Renal cortical epithelial cell (primary cell): ENCODE data around the gene OR5AC2. TPM values are rescaled to one million over a fixed set of nuclear protein-coding genes. Genes with fewer than 3 reads are reported as not detected.

Experiments used
- DNase-seq: peaks from one replicate; pipeline ENCODE4 v3.0.0-alpha.2; 2011; ENCODE audit warnings: low read depth
- total RNA-seq: library from RNA; depleted of rRNA; stranded (reverse); fragments of >200 nt; gene quantifications from 2 replicates; pipeline ENCODE4 v1.2.3, GENCODE V29; 2014

OR5AC2 gene, protein sequence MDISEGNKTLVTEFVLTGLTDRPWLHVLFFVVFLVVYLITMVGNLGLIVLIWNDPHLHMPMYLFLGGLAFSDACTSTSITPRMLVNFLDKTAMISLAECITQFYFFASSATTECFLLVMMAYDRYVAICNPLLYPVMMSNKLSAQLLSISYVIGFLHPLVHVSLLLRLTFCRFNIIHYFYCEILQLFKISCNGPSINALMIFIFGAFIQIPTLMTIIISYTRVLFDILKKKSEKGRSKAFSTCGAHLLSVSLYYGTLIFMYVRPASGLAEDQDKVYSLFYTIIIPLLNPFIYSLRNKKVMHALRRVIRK
- total RNA-seq, result not detected in 2 replicates

DNA sequence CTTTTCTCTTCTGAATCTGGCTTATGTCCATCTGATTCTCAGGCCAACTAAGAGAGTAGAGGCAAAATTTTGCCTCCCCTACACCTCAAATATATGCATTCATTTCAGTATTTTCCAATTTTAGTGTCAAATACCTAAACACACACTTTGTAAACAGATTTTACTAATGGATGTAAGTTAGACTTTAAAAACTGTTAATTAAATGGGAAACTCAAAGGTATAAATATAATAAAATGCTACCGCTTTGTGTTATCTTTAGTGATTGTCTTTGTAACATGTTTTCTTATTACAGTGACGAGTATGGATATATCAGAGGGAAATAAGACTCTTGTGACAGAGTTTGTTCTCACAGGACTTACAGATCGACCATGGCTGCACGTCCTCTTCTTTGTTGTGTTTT is at the start of gene OR5AC2:
Gene OR5AC2 (plus strand): TSS at position 301 of the 400 bp plus-strand sequence. CDS start 0 bp downstream, at position 301.
- no peak for DNase-seq

DNA sequence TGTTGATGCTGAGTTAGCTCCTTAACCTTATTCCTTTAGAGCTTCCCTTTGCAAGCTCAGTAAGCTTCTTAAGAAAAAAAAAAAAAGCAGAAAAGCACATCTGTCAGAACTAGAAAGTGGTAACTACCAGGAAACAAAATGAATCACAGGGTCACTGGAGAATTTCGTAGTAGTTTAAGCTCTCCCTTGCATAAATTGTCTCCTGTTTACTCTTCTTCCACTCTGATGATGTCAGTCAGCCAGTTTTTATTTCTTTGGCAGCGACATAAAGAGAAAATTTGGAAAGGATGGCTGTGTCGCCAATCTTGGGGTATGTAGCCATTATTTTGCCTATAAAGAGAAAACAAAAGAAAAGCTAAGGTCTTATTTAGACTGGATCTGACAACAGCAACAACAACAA is 48.7 kb upstream of the OR5AC2 start:
- peak; percentile 42 for DNase-seq

DNA sequence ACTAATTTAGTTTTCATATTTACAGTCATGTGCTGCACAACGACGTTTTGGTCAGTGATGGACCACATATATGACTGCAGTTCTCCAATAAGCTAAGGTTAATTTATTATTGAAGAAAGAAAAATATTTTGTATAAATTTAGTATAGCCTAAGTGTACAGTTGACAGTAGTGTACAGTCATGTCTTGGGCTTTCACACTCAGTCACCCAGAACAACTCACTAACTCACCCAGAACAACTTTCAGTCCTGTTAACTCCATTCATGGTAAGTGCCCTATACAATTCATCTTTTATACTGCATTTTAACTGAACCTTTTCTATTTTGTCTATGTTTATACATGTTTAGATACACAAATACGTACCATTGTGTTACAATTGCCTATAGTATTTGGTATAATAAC is 48.1 kb upstream of the OR5AC2 start:
- no peak for DNase-seq

DNA sequence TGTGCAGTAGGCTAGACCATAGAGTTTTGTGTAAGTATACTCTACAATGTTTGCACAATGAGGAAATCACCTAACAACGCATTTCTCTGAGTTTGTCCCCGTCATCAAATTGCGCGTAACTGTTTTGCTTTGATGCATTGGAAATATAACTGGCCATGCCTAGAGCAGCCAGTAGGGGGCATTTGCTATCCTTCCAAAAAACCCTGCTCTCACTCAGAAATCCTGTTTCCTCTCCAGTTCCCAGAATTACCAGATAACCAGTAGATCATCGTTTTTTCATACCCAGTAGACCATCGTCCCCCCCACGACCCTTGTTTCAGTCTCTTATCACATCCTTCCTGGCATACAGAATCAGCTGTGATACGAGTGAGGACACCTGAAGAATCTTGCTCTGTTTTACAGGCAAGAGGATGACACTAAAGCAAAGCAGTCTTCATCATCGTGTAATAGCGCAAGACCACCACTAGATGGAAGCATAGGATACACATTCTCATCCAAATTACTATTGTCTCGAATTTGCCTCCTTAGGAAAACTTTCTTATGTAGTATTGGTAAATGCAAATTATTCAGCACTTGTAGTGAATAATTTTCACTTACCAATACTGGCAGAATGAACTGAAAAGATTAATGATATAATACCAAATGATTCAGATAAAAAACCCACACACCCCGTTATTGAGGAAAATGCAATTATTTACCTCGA is 47.5 kb upstream of the OR5AC2 start:
- DNase-seq, result peak; percentile 85

DNA sequence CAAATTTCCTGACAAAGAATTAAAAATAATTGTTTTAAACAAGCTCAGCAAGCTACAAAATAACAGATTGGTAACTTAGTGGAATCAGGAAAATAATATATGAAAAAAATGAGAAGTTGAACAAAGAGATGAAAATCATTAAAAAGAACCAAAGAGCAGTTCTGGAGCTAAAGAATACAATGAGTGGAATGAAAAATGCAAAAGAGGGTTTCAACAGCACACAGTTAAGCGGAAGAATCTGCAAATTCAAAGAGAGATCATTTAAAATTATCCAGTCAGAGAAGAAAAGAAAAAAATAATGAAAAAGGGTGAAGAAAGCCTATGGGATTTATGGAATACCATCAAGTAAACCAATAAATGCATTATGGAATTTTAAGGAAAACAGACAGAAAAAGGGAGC is 45.6 kb upstream of the OR5AC2 start:
- DNase-seq, result no peak

DNA sequence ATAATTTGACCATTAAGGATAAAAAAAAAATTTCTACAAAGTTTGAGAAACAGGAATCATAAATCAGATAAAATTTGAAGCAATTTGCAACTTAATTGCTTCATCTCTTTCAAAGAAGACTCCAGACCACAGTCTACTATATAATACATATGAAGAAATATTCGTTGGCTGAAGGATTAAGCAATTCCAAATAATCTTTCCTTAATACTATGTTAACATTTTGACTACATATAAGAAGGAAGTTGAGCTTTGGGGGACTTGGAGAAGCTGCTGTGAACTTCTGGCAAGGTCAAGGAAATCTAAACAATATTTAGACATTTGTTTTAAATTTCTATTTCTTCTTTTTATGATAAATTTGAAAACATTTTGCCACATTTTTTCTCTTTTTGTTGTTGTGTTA is 38.4 kb upstream of the OR5AC2 start:
- no peak for DNase-seq

DNA sequence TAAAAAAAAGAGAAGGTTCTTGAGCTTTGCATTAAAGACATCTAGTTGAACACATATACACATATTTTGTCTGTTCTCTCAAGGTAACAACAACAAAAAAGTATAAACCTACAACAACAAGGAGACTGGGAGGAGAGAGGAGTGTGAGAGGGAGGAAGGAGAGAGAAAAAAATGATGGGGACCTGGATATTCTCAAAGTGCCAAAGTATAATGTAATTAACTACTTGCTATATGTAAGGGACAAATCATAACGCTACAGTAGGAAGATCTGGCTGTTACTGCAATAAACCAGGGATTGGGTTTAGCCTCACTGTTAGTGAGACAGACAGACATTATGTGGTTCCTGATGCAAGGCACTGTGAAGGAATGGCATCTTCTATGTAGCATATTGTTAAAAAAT is 37.7 kb upstream of the OR5AC2 start:
- no peak for DNase-seq

DNA sequence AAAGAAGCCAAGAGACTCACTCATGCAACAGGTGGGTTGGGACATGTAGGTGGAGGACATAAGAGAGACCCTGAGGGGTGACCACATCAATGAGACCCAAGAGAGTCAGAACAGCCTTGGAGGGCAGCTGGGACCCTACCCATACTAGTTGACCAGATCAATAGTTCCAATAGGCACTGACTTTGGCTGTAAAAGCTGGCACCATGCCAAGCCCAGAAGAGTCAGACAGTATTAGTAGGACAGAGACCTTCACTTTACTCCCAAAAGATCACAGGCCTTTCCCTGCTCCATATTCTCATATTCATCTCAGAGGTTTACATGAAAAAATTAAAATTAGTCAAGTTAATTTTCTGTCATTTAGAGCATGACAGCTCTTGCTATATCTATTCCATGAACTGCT is 30.9 kb upstream of the OR5AC2 start:
- DNase-seq, result no peak

DNA sequence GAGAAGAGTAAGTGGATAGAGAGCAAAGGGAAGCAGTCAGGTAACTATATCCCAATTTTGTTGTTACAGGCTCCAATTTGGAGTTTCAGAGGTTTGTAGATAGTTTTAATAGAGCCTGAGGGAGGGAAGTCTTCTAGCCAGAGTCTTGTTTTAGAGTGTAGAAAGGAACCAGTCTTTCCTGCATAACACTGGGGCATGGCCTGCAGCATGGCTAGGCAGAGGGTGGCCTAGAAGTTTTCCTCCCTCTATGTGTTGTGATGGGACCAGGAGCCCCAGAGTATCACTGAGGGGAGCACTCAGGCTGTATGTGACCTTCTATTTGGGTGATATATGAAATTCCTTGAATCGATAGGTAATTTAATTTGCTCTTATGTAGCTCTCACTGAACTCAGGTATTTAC is 29.3 kb upstream of the OR5AC2 start:
- no peak for DNase-seq

DNA sequence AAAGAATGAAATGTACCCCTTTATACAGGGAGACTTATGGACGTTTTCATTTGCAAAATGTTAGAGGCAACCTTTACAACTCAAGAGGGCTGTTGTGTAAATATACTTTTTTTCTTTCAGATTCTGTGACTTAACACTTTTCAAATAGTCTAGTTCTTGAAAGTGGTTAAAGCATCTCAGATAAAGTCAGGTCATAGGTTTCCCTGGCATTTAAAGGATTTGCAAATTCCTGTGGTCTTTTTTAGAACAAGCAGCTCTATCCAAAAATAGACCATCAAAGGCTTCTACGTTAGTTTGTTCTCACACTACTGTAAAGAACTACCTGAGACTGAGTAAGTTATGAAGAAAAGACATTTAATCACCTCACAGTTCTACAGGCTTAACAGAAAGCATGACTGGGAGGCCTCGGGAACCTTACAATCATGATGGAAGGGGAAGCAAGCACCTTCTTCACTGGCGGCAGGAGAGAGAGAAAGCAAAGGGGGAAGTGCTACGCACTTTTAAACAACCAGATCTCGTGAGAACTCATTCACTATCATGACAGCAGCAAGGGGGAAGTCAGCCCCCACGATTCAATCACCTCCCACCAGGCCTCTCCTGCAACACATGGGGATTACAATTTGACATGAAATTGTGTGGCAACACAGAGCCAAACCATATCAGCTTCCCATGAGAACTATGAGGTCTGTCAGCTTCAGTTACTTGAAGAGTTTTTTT is 28.6 kb upstream of the OR5AC2 start:
- no peak for DNase-seq

DNA sequence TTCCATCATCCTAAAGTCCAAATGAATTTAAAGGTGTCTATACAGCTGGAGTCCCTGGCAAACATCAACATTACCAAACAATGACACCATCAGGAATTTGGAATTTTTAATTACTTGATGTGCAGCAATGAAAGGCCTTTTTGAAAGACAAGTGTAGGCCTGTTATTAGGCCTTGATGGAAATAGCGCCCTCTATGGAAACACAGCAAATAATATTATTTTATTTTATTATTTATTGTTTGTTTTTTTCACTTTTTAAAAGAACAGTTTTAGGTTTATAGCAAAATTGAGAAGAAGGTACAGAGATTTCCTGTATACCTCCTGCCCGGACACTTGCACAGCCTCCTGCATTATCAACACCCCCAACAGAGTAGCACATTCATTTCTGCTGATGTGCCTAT is 18.1 kb upstream of the OR5AC2 start:
- no peak for DNase-seq

DNA sequence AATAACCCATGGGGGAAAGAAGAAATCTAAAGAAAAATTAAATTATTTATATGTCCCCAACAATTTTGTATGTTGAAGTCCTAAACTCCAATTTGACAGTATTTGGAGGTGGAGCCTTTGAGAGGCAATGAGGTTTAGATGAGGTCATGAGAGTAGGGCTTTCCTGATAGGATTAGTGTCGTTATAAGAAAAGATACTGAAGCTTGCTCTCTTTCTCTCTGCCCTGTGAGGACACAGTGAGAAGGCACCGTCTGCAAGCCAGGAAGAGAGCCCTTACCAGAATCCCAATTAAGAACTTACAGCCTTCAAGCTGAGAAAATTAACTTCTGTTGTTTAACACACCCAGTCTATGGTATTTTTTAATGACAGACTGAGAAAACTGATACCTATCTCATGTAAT is 16.1 kb upstream of the OR5AC2 start:
- no peak for DNase-seq

DNA sequence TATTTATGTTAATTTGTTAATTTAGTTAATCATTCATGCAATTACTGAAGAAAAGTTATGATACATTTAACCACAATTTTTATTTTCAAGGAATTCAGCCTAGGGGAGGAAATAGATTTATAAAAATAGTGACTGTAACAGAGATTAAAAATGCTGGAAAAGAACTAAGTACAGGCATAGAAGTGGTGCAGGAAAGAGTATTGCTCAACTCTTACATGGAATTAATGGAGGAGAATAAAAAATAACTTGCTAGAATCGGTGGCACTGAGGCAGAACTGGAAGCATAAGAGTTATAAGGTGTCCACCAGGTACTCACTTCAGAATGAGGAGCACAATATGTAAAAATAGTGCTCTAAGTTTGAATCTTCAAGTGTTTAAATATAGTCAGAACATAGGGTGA is 13.5 kb upstream of the OR5AC2 start:
- DNase-seq, result no peak

DNA sequence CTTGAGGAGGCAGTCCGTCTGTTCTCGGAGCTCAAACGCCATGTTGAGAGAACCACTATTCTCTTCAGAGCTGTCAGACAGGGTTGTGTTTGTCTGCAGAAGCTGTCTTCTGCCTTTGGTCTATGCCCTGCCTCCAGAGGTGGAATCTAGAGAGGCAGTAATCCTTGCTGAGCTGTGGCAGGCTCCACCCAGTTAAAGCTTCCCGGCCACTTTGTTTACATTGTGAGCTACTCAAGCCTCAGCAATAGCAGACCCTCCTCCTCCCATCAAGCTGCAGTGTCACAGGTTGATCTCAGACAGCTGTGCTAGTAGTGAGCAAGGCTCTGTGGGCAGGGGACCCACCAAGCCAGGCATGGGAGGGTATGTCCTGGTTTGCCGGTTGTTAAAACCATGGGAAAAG is 8.9 kb downstream of the OR5AC2 start:
- DNase-seq, result no peak

DNA sequence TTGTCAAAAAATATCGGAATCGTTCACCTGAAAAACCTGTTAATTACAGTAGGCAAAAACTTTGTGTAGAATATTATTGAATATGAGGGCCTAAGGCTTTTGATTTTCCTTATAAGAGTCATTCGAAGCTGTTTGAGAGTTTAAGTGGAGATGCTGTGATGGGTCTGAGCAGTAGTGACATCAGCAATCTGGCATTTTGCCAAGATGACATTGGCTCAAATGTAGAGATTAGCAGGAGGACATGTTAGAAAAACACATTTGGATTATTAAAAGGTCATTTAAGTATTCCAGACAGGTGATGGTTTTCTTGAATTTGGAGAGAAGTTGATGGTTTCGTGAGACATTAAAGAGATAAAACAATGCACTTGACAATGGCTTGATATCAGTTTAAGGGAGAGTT is 12.9 kb downstream of the OR5AC2 start:
- no peak for DNase-seq

DNA sequence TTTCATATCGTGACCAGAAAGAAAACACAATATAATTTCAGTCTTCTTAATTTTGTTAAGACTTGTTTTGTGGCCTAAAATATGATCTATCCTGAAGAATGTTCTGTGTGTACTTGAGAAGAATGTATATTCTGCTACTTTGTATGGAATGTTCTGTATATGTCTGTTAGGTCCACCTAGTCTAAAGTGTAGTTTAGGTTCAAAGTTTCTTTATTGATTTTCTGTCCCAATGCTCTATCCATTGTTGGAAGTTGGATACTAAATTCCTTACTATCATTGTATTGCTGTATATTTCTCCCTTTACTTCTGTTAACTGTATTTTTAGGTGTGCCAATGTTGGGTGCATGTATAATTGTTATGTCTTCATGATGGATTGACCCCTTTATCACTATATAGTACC is 21.2 kb downstream of the OR5AC2 start:
- DNase-seq, result no peak

DNA sequence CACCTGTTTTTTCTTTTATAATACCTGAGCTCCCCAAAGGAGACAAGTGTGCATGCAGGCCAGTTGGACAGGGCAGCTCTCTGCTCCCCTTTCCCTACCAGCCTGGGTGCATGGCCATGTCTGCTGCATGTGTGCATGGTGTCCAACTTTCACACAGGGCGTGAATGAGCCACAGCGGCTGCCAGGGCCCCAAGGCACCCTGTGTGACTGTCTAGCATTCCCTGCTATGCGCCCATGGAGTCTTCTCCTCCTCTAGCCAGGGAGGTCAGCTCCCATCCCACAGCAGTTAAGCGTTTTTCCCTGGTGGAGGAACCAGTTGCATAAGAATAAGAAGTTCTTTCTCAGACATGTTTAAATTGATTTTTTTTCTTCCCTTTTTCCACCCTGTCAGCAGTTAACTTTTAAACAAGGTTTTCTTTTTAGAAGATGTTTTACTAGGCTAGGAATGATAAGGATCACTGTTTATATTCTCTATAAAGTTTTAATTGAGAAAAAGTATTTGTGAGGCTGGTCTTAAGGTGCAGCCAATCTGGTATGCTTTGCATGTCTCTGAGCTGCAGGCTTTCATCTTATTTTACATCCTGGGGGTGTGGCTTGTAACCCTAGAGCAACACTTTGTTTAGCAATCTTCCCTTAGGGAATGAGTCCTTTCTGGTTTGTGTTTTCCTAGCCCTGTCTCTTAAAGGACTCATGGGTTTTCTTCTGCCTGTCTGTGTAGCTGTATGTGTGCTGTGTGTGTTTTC is 23.0 kb downstream of the OR5AC2 start:
- DNase-seq, result no peak

DNA sequence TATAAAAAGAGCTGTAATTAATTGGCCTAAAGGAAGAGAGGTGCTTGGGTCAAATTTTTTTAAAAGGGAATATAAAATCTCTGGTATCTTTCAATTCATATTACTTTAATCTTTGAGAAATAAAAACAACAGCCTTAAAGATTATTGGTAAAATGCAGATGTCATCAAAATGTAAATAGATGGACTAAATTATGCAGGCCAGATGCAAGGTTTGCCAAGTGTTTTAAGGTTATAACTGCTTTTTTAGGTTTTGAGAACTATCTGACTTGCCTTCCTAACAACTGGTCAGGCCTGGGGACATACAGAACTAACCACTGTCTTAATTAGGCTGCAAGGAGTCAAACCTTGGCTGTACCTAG is 23.6 kb downstream of the OR5AC2 start:
- DNase-seq, result no peak

DNA sequence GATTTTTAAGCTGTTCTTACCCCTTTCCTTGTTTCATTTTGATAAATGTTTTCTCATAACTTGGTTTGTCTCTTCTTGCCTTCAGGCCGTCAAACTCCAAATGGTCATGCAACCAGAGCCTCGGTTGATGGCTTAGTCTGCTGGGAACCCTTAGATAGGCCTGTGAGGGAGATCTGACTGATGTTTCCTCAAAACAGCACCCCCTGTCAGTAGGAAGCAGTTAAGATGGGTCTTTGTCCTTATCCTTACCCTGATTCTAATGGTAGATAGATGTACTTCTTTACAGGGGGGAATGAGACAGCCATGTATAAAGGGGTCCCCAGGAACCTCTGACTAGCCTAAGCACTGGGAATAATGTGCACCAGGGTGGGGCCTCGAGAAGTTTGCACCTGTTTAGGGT is 27.3 kb downstream of the OR5AC2 start:
- no peak for DNase-seq

DNA sequence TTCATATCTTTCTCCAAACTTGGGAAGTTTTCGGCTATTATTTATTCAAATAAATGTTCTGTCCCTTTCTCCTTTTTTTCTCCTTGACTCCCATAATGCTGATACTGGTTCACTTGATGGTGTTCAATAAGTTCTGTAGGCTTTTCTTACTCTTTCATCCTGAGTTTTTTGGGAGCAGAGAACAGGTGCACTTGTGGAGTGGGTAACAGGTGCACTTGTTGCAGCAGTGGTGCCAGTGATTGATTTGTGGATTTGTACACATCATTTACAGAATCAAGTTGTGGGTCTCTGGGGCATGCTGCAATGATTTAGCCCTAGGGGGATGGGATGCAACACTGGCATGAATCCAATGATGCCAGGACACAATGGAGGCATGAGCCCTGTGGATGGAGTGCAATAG is 28.7 kb downstream of the OR5AC2 start:
- DNase-seq, result no peak

DNA sequence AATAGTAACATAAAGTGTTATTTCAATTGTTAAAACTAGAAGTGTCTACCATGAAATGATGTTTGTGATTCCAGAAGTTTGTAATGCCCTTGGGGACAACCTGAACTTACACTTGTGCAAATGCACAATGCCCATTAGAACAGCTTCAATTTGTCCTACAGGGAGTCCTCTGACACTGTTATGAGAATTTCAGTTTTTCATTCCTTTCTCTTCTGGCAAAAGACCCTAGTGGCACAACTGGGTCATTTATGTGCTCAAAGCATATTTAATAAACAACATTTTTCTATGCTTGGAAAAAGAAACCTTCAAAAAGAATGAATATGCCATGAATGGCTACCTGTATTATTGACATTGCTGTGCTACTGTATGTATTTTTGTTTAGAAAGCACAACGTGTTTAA is 43.4 kb downstream of the OR5AC2 start, which contains the start of gene OR5H1:
Gene OR5H1 (plus strand): TSS at position 301 of the 400 bp plus-strand sequence. CDS start 1,977 bp downstream, outside the sequence.
- no peak for DNase-seq

DNA sequence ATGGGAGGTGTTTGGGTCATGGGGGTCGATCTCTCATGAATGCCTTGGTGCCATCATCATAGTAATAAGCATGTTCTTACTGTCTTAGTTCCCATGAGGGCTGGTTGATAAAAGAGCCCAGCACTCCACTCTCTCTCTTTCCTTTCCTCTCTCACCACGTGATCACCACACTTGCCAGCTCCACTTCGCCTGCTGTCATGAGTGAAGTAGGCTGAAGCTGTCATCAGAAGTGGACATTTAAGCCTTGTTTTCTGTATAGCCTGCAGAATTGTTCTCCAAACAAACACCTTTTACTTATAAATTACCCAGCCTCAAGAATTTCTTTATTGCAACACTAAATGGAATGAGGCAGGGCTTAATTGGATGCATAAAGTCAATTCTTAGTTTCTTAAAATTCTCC is 49.7 kb downstream of the OR5AC2 start:
- DNase-seq, result peak; percentile 22
